MCF 10A (cell line): ENCODE results near the gene SGCE. TPM values are rescaled to one million over a fixed set of nuclear protein-coding genes. Genes with fewer than 3 reads are reported as not detected.

Experiments used
- BruUV-seq: library from RNA; stranded (reverse); fragments of 400-500 nt; replicated peaks from 2 replicates; lab custom pipeline; 2021; lab: Mats Ljungman, UMichigan
- CTCF ChIA-PET: fragments of 300-600 bp; sonication (Branson Sonifier 250); formaldehyde crosslinking; extraction: SDS; loops from one replicate; lab custom pipeline; 2021; ENCODE audit warnings: antibody characterized with exemption, inconsistent platforms; lab: Yijun Ruan, JAX
- POLR2A ChIA-PET: fragments of 300-600, 350-650 bp; sonication (Branson Sonifier 250); formaldehyde crosslinking; extraction: SDS; loops from one replicate; lab custom pipeline; 2020; ENCODE audit warnings: antibody characterized with exemption, inconsistent platforms; lab: Yijun Ruan, JAX
- DNase-seq: peaks from one replicate; pipeline ENCODE4 v3.0.0-alpha.2; 2018; ENCODE audit not compliant: unreplicated experiment
- H3K27ac Mint-ChIP-seq: one replicate; pipeline ENCODE4 v1.8.0; 2022; ENCODE audit warnings: mild to moderate bottlenecking, low read depth, mixed read lengths; ENCODE audit not compliant: unreplicated experiment
- H3K27me3 Mint-ChIP-seq: one replicate; pipeline ENCODE4 v1.8.0; 2022; ENCODE audit warnings: mixed read lengths; ENCODE audit not compliant: insufficient read depth, unreplicated experiment
- H3K36me3 Mint-ChIP-seq: one replicate; pipeline ENCODE4 v1.8.0; 2022; ENCODE audit warnings: mild to moderate bottlenecking, moderate library complexity, mixed read lengths; ENCODE audit not compliant: insufficient read depth, unreplicated experiment
- H3K4me1 Mint-ChIP-seq: one replicate; pipeline ENCODE4 v1.8.0; 2022; ENCODE audit warnings: mixed read lengths; ENCODE audit not compliant: insufficient read depth, unreplicated experiment
- H3K4me3 Mint-ChIP-seq: one replicate; pipeline ENCODE4 v1.8.0; 2022; ENCODE audit warnings: mild to moderate bottlenecking, moderate library complexity, mixed read lengths; ENCODE audit not compliant: unreplicated experiment
- H3K9me3 Mint-ChIP-seq: one replicate; pipeline ENCODE4 v1.8.0; 2022; ENCODE audit warnings: mixed read lengths; ENCODE audit not compliant: unreplicated experiment
- CTCF ChIP-seq: fragments of 200-600 bp; IDR thresholded peaks from one replicate; pipeline ENCODE4 v1.8.0; 2022; ENCODE audit warnings: antibody characterized with exemption, mild to moderate bottlenecking; ENCODE audit not compliant: unreplicated experiment
- intact Hi-C: fragments of 100-400 bp; cut with micrococcal nuclease; formaldehyde crosslinking; loops from 2 replicates; pipeline ENCODE4 v1.14.1; 2022
- total RNA-seq: library from RNA; stranded (reverse); gene quantifications from 2 replicates; pipeline ENCODE4 v1.2.3, GENCODE V29; 2022

Gene SGCE
- total RNA-seq, 1 experiment from 2014 or later = 39.4 TPM

- Mint-ChIP-seq H3K36me3 (peaks cover 7% of the 10 kb centered on the region), H3K4me1 (peaks cover 1% of the 10 kb centered on the region), H3K27ac (no peak overlapping the region), H3K27me3 (no peaks in the 10 kb centered on the region), H3K4me3 (no peak overlapping the region), H3K9me3 (no peaks in the 10 kb centered on the region)
- CTCF ChIA-PET = no interaction called here
- TF ChIP-seq CTCF = no peak
- intact Hi-C loops = no loop called here
- POLR2A ChIA-PET = interaction anchor here (0.7 kb wide), 1 partner anchor 232 kb away, joined by 3 read pairs; no protein-coding TSS in a partner anchor
- no TSS peak for BruUV-seq
- DNase-seq = no peak
Measured at GRCh38 chr7:94671444-94672235, 15.7 kb upstream of the SGCE start.

GRCh38 chr7:94669773-94670495, 14.0 kb upstream of the SGCE start:
- ChIA-PET CTCF (interaction anchor here (0.6 kb wide), 1 partner anchor 577 kb away, joined by 4 read pairs; no protein-coding TSS in a partner anchor), POLR2A (interaction anchor here (0.6 kb wide), 1 partner anchor 904 kb away, joined by 3 read pairs; no protein-coding TSS in a partner anchor)
- BruUV-seq = no TSS peak
- Mint-ChIP-seq H3K9me3 (peaks cover 5% of the 10 kb centered on the region), H3K27me3 (no peaks in the 10 kb centered on the region), H3K36me3 (peaks cover 7% of the 10 kb centered on the region), H3K27ac (no peak overlapping the region), H3K4me1 (no peaks in the 10 kb centered on the region), H3K4me3 (no peak overlapping the region)
- no peak for DNase-seq
- no peak for TF ChIP-seq CTCF
- intact Hi-C loops = no loop called here

GRCh38 chr7:94666879-94667587, 11.1 kb upstream of the SGCE start:
- no peak for TF ChIP-seq CTCF
- Mint-ChIP-seq H3K27me3 (no peaks in the 10 kb centered on the region), H3K27ac (no peak overlapping the region), H3K4me3 (no peak overlapping the region), H3K9me3 (peaks cover 5% of the 10 kb centered on the region), H3K4me1 (no peaks in the 10 kb centered on the region), H3K36me3 (peaks cover 11% of the 10 kb centered on the region)
- ChIA-PET CTCF (no interaction called here), POLR2A (no interaction called here)
- DNase-seq = no peak
- BruUV-seq = no TSS peak
- intact Hi-C loops = no loop called here

- DNase-seq = no peak
- no TSS peak for BruUV-seq
- intact Hi-C loops = no loop called here
- TF ChIP-seq CTCF = no peak
- Mint-ChIP-seq H3K4me1 (no peaks in the 10 kb centered on the region), H3K27me3 (no peaks in the 10 kb centered on the region), H3K9me3 (peaks cover 5% of the 10 kb centered on the region), H3K36me3 (peaks cover 11% of the 10 kb centered on the region), H3K4me3 (no peak overlapping the region), H3K27ac (no peak overlapping the region)
- POLR2A ChIA-PET = no interaction called here
- CTCF ChIA-PET = no interaction called here
Measured at GRCh38 chr7:94665426-94665825, 9.5 kb upstream of the SGCE start.
